Measurements from ENCODE around the gene PYGM. TPM values are rescaled to one million over a fixed set of nuclear protein-coding genes. Genes with fewer than 3 reads are reported as not detected.

Gene PYGM
- polyA plus RNA-seq, 1 donor, result 1.8 TPM

Other genes starting within 250 kb of the PYGM start
- 29.3 TPM for gene SLC22A11, start 204.0 kb downstream of the PYGM start, polyA plus RNA-seq (ENCODE audit: insufficient read length)
- gene SLC22A12, start 168.8 kb downstream of the PYGM start, polyA plus RNA-seq (ENCODE audit: insufficient read length), result 3.8 TPM
- 14.9 TPM for gene NRXN2, start 36.8 kb downstream of the PYGM start, polyA plus RNA-seq (ENCODE audit: insufficient read length)
- 2.6 TPM for gene RASGRP2, start 15.8 kb downstream of the PYGM start, polyA plus RNA-seq (ENCODE audit: insufficient read length)
- gene SF1, start 18.6 kb upstream of the PYGM start, polyA plus RNA-seq (ENCODE audit: insufficient read length), result 520 TPM
- 17.4 TPM for gene MAP4K2, start 43.2 kb upstream of the PYGM start, polyA plus RNA-seq (ENCODE audit: insufficient read length)
- 36.6 TPM for gene MEN1, start 50.6 kb upstream of the PYGM start, polyA plus RNA-seq (ENCODE audit: insufficient read length)
- gene CDC42BPG, start 84.7 kb upstream of the PYGM start, polyA plus RNA-seq (ENCODE audit: insufficient read length), result 5.4 TPM
- 56.5 TPM for gene EHD1, start 118.6 kb upstream of the PYGM start, polyA plus RNA-seq (ENCODE audit: insufficient read length)
- gene ATG2A, start 157.2 kb upstream of the PYGM start, polyA plus RNA-seq (ENCODE audit: insufficient read length), result 16.4 TPM
- gene PPP2R5B, start 164.7 kb upstream of the PYGM start, polyA plus RNA-seq (ENCODE audit: insufficient read length), result 18.5 TPM
- 2.6 TPM for gene GPHA2, start 175.9 kb upstream of the PYGM start, polyA plus RNA-seq (ENCODE audit: insufficient read length)
- 0.88 TPM for gene MAJIN, start 212.1 kb upstream of the PYGM start, polyA plus RNA-seq (ENCODE audit: insufficient read length)
- 3.2 TPM for gene BATF2, start 237.0 kb upstream of the PYGM start, polyA plus RNA-seq (ENCODE audit: insufficient read length)

Measured in left kidney (tissue), 1 donor.